ENCODE data around the gene ATAT1.
A peak's percentile ranks its signal among the peaks of the same experiment; 100 is the strongest.
"Not testable (repeated sequence)": the region's sequence is repeated elsewhere in the genome, so short reads cannot be mapped to it uniquely, and the experiment has no call there.

Gene ATAT1

GRCh38 chr6:30591008-30591407, 35.7 kb upstream of the ATAT1 start:
- no peak for DNase-seq
- Histone ChIP-seq H3K27ac (peak overlapping the region; percentile 49), H3K36me3 (replicated peaks) (peaks cover 58% of the 10 kb centered on the region), H3K4me3 (ENCODE audit: low read depth, low read length) (no peak overlapping the region), H3K27me3 (replicated peaks) (no peaks in the 10 kb centered on the region)
- no peak for TF ChIP-seq CTCF (IDR thresholded peaks at IDR 0.05; ENCODE audit: low read depth, low read length, missing control alignments)
- in situ Hi-C loops (cut with HindIII; ENCODE audit: low pct_ligation_motif_present, low sequenced_read_pairs): no loop called here

GRCh38 chr6:30592287-30592686, 34.4 kb upstream of the ATAT1 start:
- in situ Hi-C loops (cut with HindIII; ENCODE audit: low pct_ligation_motif_present, low sequenced_read_pairs): no loop called here
- no peak for DNase-seq
- Histone ChIP-seq H3K4me3 (ENCODE audit: low read depth, low read length) (no peak overlapping the region), H3K27ac (no peak overlapping the region), H3K27me3 (replicated peaks) (no peaks in the 10 kb centered on the region), H3K36me3 (replicated peaks) (peaks cover 48% of the 10 kb centered on the region)
- no peak for TF ChIP-seq CTCF (IDR thresholded peaks at IDR 0.05; ENCODE audit: low read depth, low read length, missing control alignments)

GRCh38 chr6:30597315-30598144, 29.1 kb upstream of the ATAT1 start:
- TF ChIP-seq CTCF (IDR thresholded peaks at IDR 0.05; ENCODE audit: low read depth, low read length, missing control alignments): peak; percentile 84
- peak; percentile 91 for DNase-seq
- H3K4me3 ChIP-seq (ENCODE audit: low read depth, low read length); H3K27ac ChIP-seq; H3K27me3 ChIP-seq (replicated peaks); in situ Hi-C loops (cut with HindIII; ENCODE audit: low pct_ligation_motif_present, low sequenced_read_pairs): not testable (repeated sequence)
- H3K36me3 ChIP-seq (replicated peaks): peaks cover 34% of the 10 kb centered on the region

GRCh38 chr6:30598912-30599624, 27.6 kb upstream of the ATAT1 start:
- no peak for DNase-seq
- in situ Hi-C loops (cut with HindIII; ENCODE audit: low pct_ligation_motif_present, low sequenced_read_pairs): no loop called here
- Histone ChIP-seq H3K36me3 (replicated peaks) (peaks cover 49% of the 10 kb centered on the region), H3K27me3 (replicated peaks) (no peaks in the 10 kb centered on the region), H3K4me3 (ENCODE audit: low read depth, low read length) (no peak overlapping the region), H3K27ac (no peak overlapping the region)
- no peak for TF ChIP-seq CTCF (IDR thresholded peaks at IDR 0.05; ENCODE audit: low read depth, low read length, missing control alignments)

- in situ Hi-C loops (cut with HindIII; ENCODE audit: low pct_ligation_motif_present, low sequenced_read_pairs): no loop called here
- H3K27me3 ChIP-seq (replicated peaks): no peaks in the 10 kb centered on the region
- DNase-seq: no peak
- TF ChIP-seq CTCF (IDR thresholded peaks at IDR 0.05; ENCODE audit: low read depth, low read length, missing control alignments): no peak
- H3K4me3 ChIP-seq (ENCODE audit: low read depth, low read length): no peak overlapping the region
- H3K27ac ChIP-seq: no peak overlapping the region
- peaks cover 49% of the 10 kb centered on the region for H3K36me3 ChIP-seq (replicated peaks)
Observed at GRCh38 chr6:30599625-30600324, 26.9 kb upstream of the ATAT1 start.
